NB4 (cell line): ENCODE data around the gene MOGAT1.

Experiments used
- CTCF ChIP-seq: IDR thresholded peaks from one replicate; pipeline ENCODE4 v1.5.1; 2012; ENCODE audit warnings: low read depth, low read length
- POLR2A ChIP-seq: IDR thresholded peaks from 2 replicates; pipeline ENCODE4 v1.6.1; 2011; ENCODE audit warnings: mild to moderate bottlenecking; ENCODE audit not compliant: insufficient read length; ENCODE audit errors: extremely low read depth
- TF ChIP-seq, protein P1 (sequence below): IDR thresholded peaks from 2 replicates; pipeline ENCODE4 v1.6.1; 2011; ENCODE audit warnings: low read depth, low read length

DNA sequence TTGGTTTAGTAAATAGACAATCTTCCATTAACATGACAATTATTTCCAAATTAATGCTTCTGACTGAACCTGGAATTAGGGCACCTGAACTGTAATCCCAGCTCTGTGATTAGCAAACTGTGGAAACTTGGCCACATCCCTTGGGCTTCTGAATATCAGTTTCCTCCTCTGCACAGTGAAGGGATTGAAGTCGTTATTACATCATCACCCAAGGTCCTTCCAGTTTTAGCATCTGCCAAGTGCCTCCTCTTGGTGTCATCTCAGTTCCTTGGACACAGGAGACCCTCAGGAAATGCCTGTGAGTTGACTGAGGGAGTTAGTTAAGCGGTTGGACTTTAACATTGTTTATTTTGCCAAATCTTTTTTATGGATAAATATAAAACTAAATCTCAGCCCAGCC lies 64.8 kb downstream of the MOGAT1 start:
- TF ChIP-seq CTCF (no peak), POLR2A (no peak)
- TF ChIP-seq, protein P1, sequence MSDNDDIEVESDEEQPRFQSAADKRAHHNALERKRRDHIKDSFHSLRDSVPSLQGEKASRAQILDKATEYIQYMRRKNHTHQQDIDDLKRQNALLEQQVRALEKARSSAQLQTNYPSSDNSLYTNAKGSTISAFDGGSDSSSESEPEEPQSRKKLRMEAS, result no peak
